Panc1 (cell line): ENCODE measurements around the gene TCF7. TPM values are rescaled to one million over a fixed set of nuclear protein-coding genes. Genes with fewer than 3 reads are reported as not detected.
A peak's percentile ranks its signal among the peaks of the same experiment; 100 is the strongest.

Experiments
- ATAC-seq: fragments of 200-7000 bp; cut with Tn5 transposase; 2 replicates; pipeline ENCODE4 v1.9.1; 2020; ENCODE audit warnings: mild to moderate bottlenecking, moderate library complexity
- BruUV-seq: library from RNA; stranded (reverse); fragments of 400-500 nt; replicated peaks from 2 replicates; lab custom pipeline; 2021; lab: Mats Ljungman, UMichigan
- CTCF ChIA-PET: fragments of 300-600 bp; sonication (Branson Sonifier 250); formaldehyde crosslinking; loops from one replicate; lab custom pipeline; 2022; ENCODE audit warnings: antibody characterized with exemption; lab: Charles Lee
- POLR2A ChIA-PET: fragments of 300-600 bp; sonication (Branson Sonifier 250); formaldehyde crosslinking; loops from one replicate; lab custom pipeline; 2022; ENCODE audit warnings: antibody characterized with exemption; lab: Charles Lee
- DNase-seq: peaks from one replicate; pipeline ENCODE4 v3.0.0-alpha.2; 2010; ENCODE audit warnings: low read depth, low spot score
- H3K27ac ChIP-seq: 2 replicates; pipeline ENCODE4 v1.5.1; 2011; ENCODE audit warnings: mild to moderate bottlenecking, low read length, inconsistent platforms
- H3K27me3 ChIP-seq: fragments of 200-500 bp; sonication (Bioruptor generic); 2 replicates; pipeline ENCODE4 v1.6.0; 2014; ENCODE audit warnings: low read length, inconsistent platforms; ENCODE audit not compliant: control insufficient read depth, insufficient read depth
- H3K36me3 ChIP-seq: fragments of 200-500 bp; sonication (Bioruptor generic); 2 replicates; pipeline ENCODE4 v1.5.1; 2014; ENCODE audit warnings: inconsistent platforms, mild to moderate bottlenecking, low read length, moderate library complexity; ENCODE audit not compliant: control insufficient read depth, insufficient read depth
- H3K4me1 ChIP-seq: 2 replicates; pipeline ENCODE4 v1.5.1; 2011; ENCODE audit warnings: inconsistent platforms, mild to moderate bottlenecking, low read length, moderate library complexity; ENCODE audit not compliant: control insufficient read depth, insufficient read depth
- H3K4me3 ChIP-seq, 2 experiments: 2 replicates each; pipeline ENCODE4 v1.5.1; 2011 to 2012; ENCODE audit warnings: low read depth in 2 of 2, low read length in 2 of 2, mild to moderate bottlenecking in 2 of 2, inconsistent platforms in 1 of 2, moderate library complexity in 1 of 2
- H3K9me3 ChIP-seq: fragments of 200-500 bp; sonication (Bioruptor generic); 2 replicates; pipeline ENCODE4 v1.5.1; 2014; ENCODE audit warnings: low read depth, mild to moderate bottlenecking, inconsistent platforms, low read length, moderate library complexity; ENCODE audit not compliant: control insufficient read depth, insufficient read depth
- POLR2AphosphoS5 ChIP-seq: IDR thresholded peaks from 2 replicates; pipeline ENCODE4 v1.6.1; 2012; ENCODE audit warnings: mild to moderate bottlenecking, low read depth, low read length, moderate library complexity
- SIN3A ChIP-seq: IDR thresholded peaks from 2 replicates; pipeline ENCODE4 v1.6.1; 2012; ENCODE audit warnings: low read depth, mild to moderate bottlenecking, low read length, moderate library complexity, borderline replicate concordance; ENCODE audit not compliant: insufficient read depth
- TCF7L2 ChIP-seq: IDR thresholded peaks from 2 replicates; pipeline ENCODE4 v1.6.1; 2011; ENCODE audit warnings: mild to moderate bottlenecking, low read depth, low read length, inconsistent platforms
- in situ Hi-C: cut with HindIII; loops from 2 replicates; pipeline ENCODE4 v1.10.0; 2016; ENCODE audit warnings: low sequenced_read_pairs, low pct_unique_long_range_greater_than_20kb
- intact Hi-C: fragments of 100-400 bp; cut with micrococcal nuclease; formaldehyde crosslinking; loops from one replicate; pipeline ENCODE4 v1.10.0; 2022; ENCODE audit not compliant: unreplicated experiment
- total RNA-seq: library from RNA; stranded (reverse); gene quantifications from one replicate; pipeline ENCODE4 v1.2.1, GENCODE V29; 2021; ENCODE audit not compliant: unreplicated experiment
- TF ChIP-seq, protein P1 (sequence below): fragments of 450-650 bp; IDR thresholded peaks from 2 replicates; pipeline ENCODE4 v1.5.1; 2017; ENCODE audit warnings: mild to moderate bottlenecking
- TF ChIP-seq, protein P2 (sequence below), 2 experiments: IDR thresholded peaks; 2 replicates each; pipeline ENCODE4 v1.6.1; 2011 to 2012; ENCODE audit warnings: low read depth in 2 of 2, control low read depth in 1 of 2, low read length in 1 of 2, mild to moderate bottlenecking in 1 of 2, moderate library complexity in 1 of 2; ENCODE audit not compliant: insufficient read depth in 1 of 2

TCF7 gene
- total RNA-seq, 1 experiment from 2014 or later: 24.0 TPM

- ChIA-PET POLR2A (no interaction called here), CTCF (no interaction called here)
- DNase-seq (no peak), ATAC-seq (no peak)
- TF ChIP-seq SIN3A: no peak
- no peak for TF ChIP-seq TCF7L2
- TF ChIP-seq, protein P1, sequence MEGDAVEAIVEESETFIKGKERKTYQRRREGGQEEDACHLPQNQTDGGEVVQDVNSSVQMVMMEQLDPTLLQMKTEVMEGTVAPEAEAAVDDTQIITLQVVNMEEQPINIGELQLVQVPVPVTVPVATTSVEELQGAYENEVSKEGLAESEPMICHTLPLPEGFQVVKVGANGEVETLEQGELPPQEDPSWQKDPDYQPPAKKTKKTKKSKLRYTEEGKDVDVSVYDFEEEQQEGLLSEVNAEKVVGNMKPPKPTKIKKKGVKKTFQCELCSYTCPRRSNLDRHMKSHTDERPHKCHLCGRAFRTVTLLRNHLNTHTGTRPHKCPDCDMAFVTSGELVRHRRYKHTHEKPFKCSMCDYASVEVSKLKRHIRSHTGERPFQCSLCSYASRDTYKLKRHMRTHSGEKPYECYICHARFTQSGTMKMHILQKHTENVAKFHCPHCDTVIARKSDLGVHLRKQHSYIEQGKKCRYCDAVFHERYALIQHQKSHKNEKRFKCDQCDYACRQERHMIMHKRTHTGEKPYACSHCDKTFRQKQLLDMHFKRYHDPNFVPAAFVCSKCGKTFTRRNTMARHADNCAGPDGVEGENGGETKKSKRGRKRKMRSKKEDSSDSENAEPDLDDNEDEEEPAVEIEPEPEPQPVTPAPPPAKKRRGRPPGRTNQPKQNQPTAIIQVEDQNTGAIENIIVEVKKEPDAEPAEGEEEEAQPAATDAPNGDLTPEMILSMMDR: no peak
- no peak for TF ChIP-seq POLR2AphosphoS5
- TF ChIP-seq, protein P2, sequence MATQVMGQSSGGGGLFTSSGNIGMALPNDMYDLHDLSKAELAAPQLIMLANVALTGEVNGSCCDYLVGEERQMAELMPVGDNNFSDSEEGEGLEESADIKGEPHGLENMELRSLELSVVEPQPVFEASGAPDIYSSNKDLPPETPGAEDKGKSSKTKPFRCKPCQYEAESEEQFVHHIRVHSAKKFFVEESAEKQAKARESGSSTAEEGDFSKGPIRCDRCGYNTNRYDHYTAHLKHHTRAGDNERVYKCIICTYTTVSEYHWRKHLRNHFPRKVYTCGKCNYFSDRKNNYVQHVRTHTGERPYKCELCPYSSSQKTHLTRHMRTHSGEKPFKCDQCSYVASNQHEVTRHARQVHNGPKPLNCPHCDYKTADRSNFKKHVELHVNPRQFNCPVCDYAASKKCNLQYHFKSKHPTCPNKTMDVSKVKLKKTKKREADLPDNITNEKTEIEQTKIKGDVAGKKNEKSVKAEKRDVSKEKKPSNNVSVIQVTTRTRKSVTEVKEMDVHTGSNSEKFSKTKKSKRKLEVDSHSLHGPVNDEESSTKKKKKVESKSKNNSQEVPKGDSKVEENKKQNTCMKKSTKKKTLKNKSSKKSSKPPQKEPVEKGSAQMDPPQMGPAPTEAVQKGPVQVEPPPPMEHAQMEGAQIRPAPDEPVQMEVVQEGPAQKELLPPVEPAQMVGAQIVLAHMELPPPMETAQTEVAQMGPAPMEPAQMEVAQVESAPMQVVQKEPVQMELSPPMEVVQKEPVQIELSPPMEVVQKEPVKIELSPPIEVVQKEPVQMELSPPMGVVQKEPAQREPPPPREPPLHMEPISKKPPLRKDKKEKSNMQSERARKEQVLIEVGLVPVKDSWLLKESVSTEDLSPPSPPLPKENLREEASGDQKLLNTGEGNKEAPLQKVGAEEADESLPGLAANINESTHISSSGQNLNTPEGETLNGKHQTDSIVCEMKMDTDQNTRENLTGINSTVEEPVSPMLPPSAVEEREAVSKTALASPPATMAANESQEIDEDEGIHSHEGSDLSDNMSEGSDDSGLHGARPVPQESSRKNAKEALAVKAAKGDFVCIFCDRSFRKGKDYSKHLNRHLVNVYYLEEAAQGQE (IDR thresholded peaks at IDR 0.05; ENCODE audit: insufficient read depth in 1 of 2, low read depth in 2 of 2, low read length in 1 of 2): no peak
- intact Hi-C loops (no loop called here), in situ Hi-C loops (no loop called here)
- no TSS peak for BruUV-seq
- Histone ChIP-seq H3K4me1 (peaks cover 8% of the 10 kb centered on the region; the same call in 1 of the 2 replicates), H3K9me3 (no peaks in the 10 kb centered on the region), H3K4me3 (no peak overlapping the region), H3K27me3 (no peaks in the 10 kb centered on the region), H3K27ac (no peak overlapping the region), H3K36me3 (no peaks in the 10 kb centered on the region)
Observed at GRCh38 chr5:134113363-134113889, 1.1 kb upstream of the TCF7 start.

DNA sequence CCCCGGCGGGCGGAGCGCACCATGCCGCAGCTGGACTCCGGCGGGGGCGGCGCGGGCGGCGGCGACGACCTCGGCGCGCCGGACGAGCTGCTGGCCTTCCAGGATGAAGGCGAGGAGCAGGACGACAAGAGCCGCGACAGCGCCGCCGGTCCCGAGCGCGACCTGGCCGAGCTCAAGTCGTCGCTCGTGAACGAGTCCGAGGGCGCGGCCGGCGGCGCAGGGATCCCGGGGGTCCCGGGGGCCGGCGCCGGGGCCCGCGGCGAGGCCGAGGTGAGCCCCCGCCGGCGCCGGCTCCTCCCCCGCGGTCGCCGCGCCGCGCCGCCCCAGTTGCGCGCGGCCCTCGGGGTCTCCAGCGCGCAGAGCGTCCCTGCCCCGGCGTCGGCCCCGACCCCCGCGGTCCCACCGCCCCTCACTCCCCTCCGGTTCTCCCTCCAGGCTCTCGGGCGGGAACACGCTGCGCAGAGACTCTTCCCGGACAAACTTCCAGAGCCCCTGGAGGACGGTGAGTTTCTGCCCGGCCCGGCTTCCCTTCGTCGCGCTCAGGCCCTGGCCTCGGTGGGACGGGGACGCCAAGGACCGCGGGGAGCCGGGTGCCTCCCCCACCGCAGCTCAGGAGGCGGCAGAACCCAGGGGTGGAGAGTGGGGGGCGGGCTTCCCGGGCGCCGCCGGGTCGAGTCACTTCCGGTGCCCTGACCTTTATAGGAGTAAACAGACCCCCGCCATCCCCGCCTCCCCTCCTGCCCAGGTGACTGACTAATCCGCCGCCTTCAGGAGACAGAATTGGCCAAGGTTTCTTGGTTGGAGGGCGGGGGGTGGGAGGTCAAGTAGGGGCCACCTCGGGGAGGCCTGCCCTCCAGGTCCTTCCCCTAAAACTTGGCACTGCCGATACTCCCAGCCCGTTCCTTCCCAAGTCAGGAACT, 665 bp downstream of the TCF7 start:
- BruUV-seq: no TSS peak
- Histone ChIP-seq H3K27ac (0 out of 2 replicates have a peak overlapping the region, but pooled peaks have one; percentile 34), H3K9me3 (no peaks in the 10 kb centered on the region), H3K4me3 (peak overlapping the region; percentile 53 to 54), H3K27me3 (no peaks in the 10 kb centered on the region), H3K4me1 (peaks cover 8% of the 10 kb centered on the region; the same call in 1 of the 2 replicates), H3K36me3 (no peaks in the 10 kb centered on the region)
- intact Hi-C loops: no loop called here
- DNase-seq: no peak
- TF ChIP-seq TCF7L2: peak; percentile 89
- TF ChIP-seq SIN3A: no peak
- ATAC-seq: peak; percentile 44
- in situ Hi-C loops: no loop called here
- POLR2A ChIA-PET: no interaction called here
- CTCF ChIA-PET: interaction anchor here (0.6 to 0.7 kb wide), 2 partner anchors 89 to 357 kb away, joined by 3 to 4 read pairs; no protein-coding TSS in a partner anchor
